Measurements from ENCODE around the gene ERGIC1. TPM values are rescaled to one million over a fixed set of nuclear protein-coding genes. Genes with fewer than 3 reads are reported as not detected.
A peak's percentile ranks its signal among the peaks of the same experiment; 100 is the strongest.

ERGIC1 gene
- total and polyA plus RNA-seq, 10 of the 15 experiments (the other 5 are each of a cell fraction or from before 2014, with no cell fraction given): 8.8 to 104 (median 76.3) TPM

- H3K79me2 ChIP-seq (ENCODE audit: control insufficient read depth, insufficient read depth, low read length): peaks cover 59% of the 10 kb centered on the region
- BruUV-seq (replicated peaks): no TSS peak
- RAD21 ChIA-PET (ENCODE audit: unreplicated experiment): interaction anchor here (0.7 to 3.4 kb wide), 5 partner anchors 43 to 73 kb away, joined by 3 to 35 read pairs (median 3); partner anchors contain the start of gene DUSP1
- intact Hi-C loops (cut with micrococcal nuclease; ENCODE audit: unreplicated experiment): loop anchor here (5.0 to 10.0 kb wide), 3 partner anchors 70 to 495 kb away; no protein-coding TSS in a partner anchor
- CTCF ChIA-PET: interaction anchor here (0.9 to 4.1 kb wide), 6 partner anchors 11 to 386 kb away, joined by 3 to 37 read pairs (median 6); partner anchors contain the start of gene DUSP1
- in situ Hi-C loops (cut with MboI): no loop called here
- peak overlapping the region; percentile 81 for H2AFZ ChIP-seq (ENCODE audit: control insufficient read depth, low read depth, low read length)
- no peaks in the 10 kb centered on the region for H3K9me3 ChIP-seq (replicated peaks; ENCODE audit: control insufficient read depth, insufficient read depth, low read length)
- peak overlapping the region; percentile 78 for H3K9ac ChIP-seq (ENCODE audit: control insufficient read depth, insufficient read depth, low read length)
- no peaks in the 10 kb centered on the region for H3K27me3 ChIP-seq (replicated peaks in 1 of 2; ENCODE audit: control insufficient read depth in 2 of 2, insufficient read depth in 2 of 2, low read length in 1 of 2)
- peaks cover 0 to 6% of the 10 kb centered on the region in 2 experiments; a peak in 2 of 4 replicates for H3K36me3 ChIP-seq (ENCODE audit: control insufficient read depth in 2 of 2, insufficient read depth in 2 of 2, low read length in 1 of 2)
- H3K27ac ChIP-seq (ENCODE audit: control insufficient read depth, insufficient read depth): peak overlapping the region; percentile 95
- SMC1A ChIA-PET (ENCODE audit: uncharacterized antibody, unreplicated experiment): interaction anchor here (1.5 to 5.9 kb wide), 7 partner anchors 9 to 72 kb away, joined by 4 to 44 read pairs (median 7); partner anchors contain the start of gene DUSP1
- peak; percentile 73 for DNase-seq (ENCODE audit: low read depth, low spot score)
- ATAC-seq: peak; percentile 80
- H3K4me2 ChIP-seq (ENCODE audit: control insufficient read depth, insufficient read depth): peak overlapping the region; percentile 100
- WGBS (ENCODE audit: insufficient coverage, insufficient replicate concordance, low lambda C conversion rate, missing lambda C conversion rate): 36% methylated on average over 7 of the region's 7 CpGs
- no peaks in the 10 kb centered on the region for H4K20me1 ChIP-seq (ENCODE audit: control insufficient read depth, insufficient read depth)
- H3K4me3 ChIP-seq: peak overlapping the region; percentile 97
- peak; percentile 96 for FAIRE-seq
- POLR2A ChIA-PET: interaction anchor here (0.6 to 3.9 kb wide), 5 partner anchors 9 to 68 kb away, joined by 3 to 45 read pairs (median 5); partner anchors contain the start of gene DUSP1
- peaks cover 33% of the 10 kb centered on the region for H3K4me1 ChIP-seq (ENCODE audit: control insufficient read depth, insufficient read depth, low read length)
- TF ChIP-seq SUZ12 (IDR thresholded peaks at IDR 0.05; ENCODE audit: unreplicated experiment) (no peak), SMC3 (IDR thresholded peaks at IDR 0.05; ENCODE audit: borderline replicate concordance, low read length) (no peak), MYC (IDR thresholded peaks at IDR 0.05; ENCODE audit: insufficient read depth, insufficient read length, insufficient replicate concordance, low read length, severe bottlenecking) (no peak), BCL11A (IDR thresholded peaks at IDR 0.05; ENCODE audit: low read depth, low read length) (0 out of 2 replicates have a peak, but pooled peaks have one; percentile 31), BACH1 (IDR thresholded peaks at IDR 0.05; ENCODE audit: borderline replicate concordance) (no peak), MTA2 (IDR thresholded peaks at IDR 0.05; ENCODE audit: low read depth) (0 out of 2 replicates have a peak, but pooled peaks have one; percentile 24), SMAD5 (IDR thresholded peaks at IDR 0.05; ENCODE audit: low read depth) (no peak), PML (IDR thresholded peaks at IDR 0.05; ENCODE audit: low read length) (no peak), SMAD1 (IDR thresholded peaks at IDR 0.05; ENCODE audit: low read depth, partially characterized antibody) (peak; percentile 84), FOXK2 (IDR thresholded peaks at IDR 0.05) (no peak), RFX5 (IDR thresholded peaks at IDR 0.05; ENCODE audit: low read depth, low read length) (no peak), RUNX3 (IDR thresholded peaks at IDR 0.05; ENCODE audit: low read length) (peak; percentile 53; the same call in 1 of the 2 replicates), E2F8 (IDR thresholded peaks at IDR 0.05; ENCODE audit: low read depth, partially characterized antibody) (no peak), BMI1 (IDR thresholded peaks at IDR 0.05; ENCODE audit: borderline replicate concordance) (no peak), EP300 (IDR thresholded peaks at IDR 0.05; ENCODE audit: borderline replicate concordance in 1 of 2, control insufficient read depth in 1 of 2, low read depth in 2 of 2, low read length in 2 of 2) (no peak; a peak in 1 of 4 replicates), RELA (IDR thresholded peaks at IDR 0.05; ENCODE audit: borderline replicate concordance, partially characterized antibody) (no peak)
- TF ChIP-seq, protein P1, sequence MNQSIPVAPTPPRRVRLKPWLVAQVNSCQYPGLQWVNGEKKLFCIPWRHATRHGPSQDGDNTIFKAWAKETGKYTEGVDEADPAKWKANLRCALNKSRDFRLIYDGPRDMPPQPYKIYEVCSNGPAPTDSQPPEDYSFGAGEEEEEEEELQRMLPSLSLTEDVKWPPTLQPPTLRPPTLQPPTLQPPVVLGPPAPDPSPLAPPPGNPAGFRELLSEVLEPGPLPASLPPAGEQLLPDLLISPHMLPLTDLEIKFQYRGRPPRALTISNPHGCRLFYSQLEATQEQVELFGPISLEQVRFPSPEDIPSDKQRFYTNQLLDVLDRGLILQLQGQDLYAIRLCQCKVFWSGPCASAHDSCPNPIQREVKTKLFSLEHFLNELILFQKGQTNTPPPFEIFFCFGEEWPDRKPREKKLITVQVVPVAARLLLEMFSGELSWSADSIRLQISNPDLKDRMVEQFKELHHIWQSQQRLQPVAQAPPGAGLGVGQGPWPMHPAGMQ (IDR thresholded peaks at IDR 0.05; ENCODE audit: borderline replicate concordance): no peak
- TF ChIP-seq, protein P2, sequence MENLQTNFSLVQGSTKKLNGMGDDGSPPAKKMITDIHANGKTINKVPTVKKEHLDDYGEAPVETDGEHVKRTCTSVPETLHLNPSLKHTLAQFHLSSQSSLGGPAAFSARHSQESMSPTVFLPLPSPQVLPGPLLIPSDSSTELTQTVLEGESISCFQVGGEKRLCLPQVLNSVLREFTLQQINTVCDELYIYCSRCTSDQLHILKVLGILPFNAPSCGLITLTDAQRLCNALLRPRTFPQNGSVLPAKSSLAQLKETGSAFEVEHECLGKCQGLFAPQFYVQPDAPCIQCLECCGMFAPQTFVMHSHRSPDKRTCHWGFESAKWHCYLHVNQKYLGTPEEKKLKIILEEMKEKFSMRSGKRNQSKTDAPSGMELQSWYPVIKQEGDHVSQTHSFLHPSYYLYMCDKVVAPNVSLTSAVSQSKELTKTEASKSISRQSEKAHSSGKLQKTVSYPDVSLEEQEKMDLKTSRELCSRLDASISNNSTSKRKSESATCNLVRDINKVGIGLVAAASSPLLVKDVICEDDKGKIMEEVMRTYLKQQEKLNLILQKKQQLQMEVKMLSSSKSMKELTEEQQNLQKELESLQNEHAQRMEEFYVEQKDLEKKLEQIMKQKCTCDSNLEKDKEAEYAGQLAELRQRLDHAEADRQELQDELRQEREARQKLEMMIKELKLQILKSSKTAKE (IDR thresholded peaks at IDR 0.05; ENCODE audit: low read depth, poor library complexity, severe bottlenecking): no peak
Observed at GRCh38 chr5:172837640-172838039, 3.6 kb downstream of the ERGIC1 start.
